Suprapubic skin (tissue), 4 donors: Measurements from ENCODE around the gene PPME1. TPM values are rescaled to one million over a fixed set of nuclear protein-coding genes. Genes with fewer than 3 reads are reported as not detected.

Source experiments
- DNase-seq, 2 donors: peaks; one replicate each; pipeline ENCODE4 v3.0.0-alpha.2; 2019; ENCODE audit warnings: low spot score in 2 of 2
- H3K27ac ChIP-seq: fragments of 200-600 bp; sonication (generic); one replicate; pipeline ENCODE4 v1.5.1; 2019
- H3K27me3 ChIP-seq: fragments of 200-600 bp; sonication (generic); one replicate; pipeline ENCODE4 v1.5.1; 2019
- H3K36me3 ChIP-seq: fragments of 200-600 bp; sonication (generic); one replicate; pipeline ENCODE4 v1.5.1; 2019
- H3K4me1 ChIP-seq: fragments of 200-600 bp; sonication (generic); one replicate; pipeline ENCODE4 v1.5.1; 2019
- H3K4me3 ChIP-seq: fragments of 200-600 bp; sonication (generic); one replicate; pipeline ENCODE4 v1.5.1; 2019; ENCODE audit warnings: mild to moderate bottlenecking
- H3K9me3 ChIP-seq: fragments of 200-600 bp; sonication (generic); one replicate; pipeline ENCODE4 v1.5.1; 2019
- EP300 ChIP-seq: sonication (generic); formaldehyde crosslinking; IDR thresholded peaks from one replicate; pipeline ENCODE4 v1.6.1; 2017; ENCODE audit warnings: antibody characterized with exemption
- POLR2A ChIP-seq, 2 donors: fragments of 450-650 bp; IDR thresholded peaks; one replicate each; pipeline ENCODE4 v1.6.1; 2017; ENCODE audit warnings: antibody characterized with exemption in 2 of 2, mild to moderate bottlenecking in 2 of 2, moderate library complexity in 2 of 2
- POLR2AphosphoS5 ChIP-seq, 3 donors: sonication (generic); formaldehyde crosslinking; IDR thresholded peaks; one replicate each; pipeline ENCODE4 v1.6.1; 2017; ENCODE audit warnings: antibody characterized with exemption in 3 of 3
- WGBS: methylation state at CpG from one replicate; pipeline ENCODE4 v1.1.5; 2018; 5-methylcytosine and 5-hydroxymethylcytosine counted together
- total RNA-seq, 4 donors: library from RNA; depleted of rRNA; stranded (reverse); fragments of >200 nt; gene quantifications; one replicate each; pipeline ENCODE4 v1.1.0, GENCODE V29; 2016
- TF ChIP-seq, protein P1 (sequence below), 2 donors: fragments of 200-600 bp in 1 of 2; fragments of 450-650 bp in 1 of 2; sonication (generic) in 1 of 2; IDR thresholded peaks; one replicate each; pipeline ENCODE4 v1.5.1; 2016 to 2019; ENCODE audit warnings: antibody characterized with exemption in 2 of 2, mild to moderate bottlenecking in 1 of 2, moderate library complexity in 1 of 2

Gene PPME1
- total RNA-seq, 4 donors from 2014 or later = 31.3 to 47.1 (median 40.6) TPM

DNA sequence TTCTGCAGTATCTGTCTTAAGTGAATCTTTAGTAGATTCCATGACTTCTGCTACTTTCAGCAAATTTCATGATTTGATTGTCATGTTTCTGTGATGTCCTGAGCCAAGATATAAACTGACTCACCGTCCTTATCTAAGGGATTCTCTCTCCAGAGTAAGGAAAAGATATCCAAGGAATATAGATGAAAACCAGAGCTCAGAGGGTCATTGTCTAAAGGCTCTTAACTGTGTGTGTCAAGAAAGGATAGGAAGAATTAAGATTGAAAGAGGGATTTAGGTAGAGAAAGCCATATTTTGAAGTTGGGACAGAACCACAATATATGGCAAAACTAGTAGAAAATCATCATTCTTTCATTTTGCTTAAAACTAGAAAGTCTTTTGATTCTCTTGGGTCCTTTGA lies 50.7 kb downstream of the PPME1 start:
- Histone ChIP-seq H3K27me3 (no peaks in the 10 kb centered on the region), H3K36me3 (no peaks in the 10 kb centered on the region), H3K9me3 (no peaks in the 10 kb centered on the region), H3K27ac (no peak overlapping the region), H3K4me1 (no peaks in the 10 kb centered on the region), H3K4me3 (no peak overlapping the region)
- TF ChIP-seq POLR2A (IDR thresholded peaks at IDR 0.05) (no peak), POLR2AphosphoS5 (IDR thresholded peaks at IDR 0.05) (no peak), EP300 (no peak)
- TF ChIP-seq, protein P1, sequence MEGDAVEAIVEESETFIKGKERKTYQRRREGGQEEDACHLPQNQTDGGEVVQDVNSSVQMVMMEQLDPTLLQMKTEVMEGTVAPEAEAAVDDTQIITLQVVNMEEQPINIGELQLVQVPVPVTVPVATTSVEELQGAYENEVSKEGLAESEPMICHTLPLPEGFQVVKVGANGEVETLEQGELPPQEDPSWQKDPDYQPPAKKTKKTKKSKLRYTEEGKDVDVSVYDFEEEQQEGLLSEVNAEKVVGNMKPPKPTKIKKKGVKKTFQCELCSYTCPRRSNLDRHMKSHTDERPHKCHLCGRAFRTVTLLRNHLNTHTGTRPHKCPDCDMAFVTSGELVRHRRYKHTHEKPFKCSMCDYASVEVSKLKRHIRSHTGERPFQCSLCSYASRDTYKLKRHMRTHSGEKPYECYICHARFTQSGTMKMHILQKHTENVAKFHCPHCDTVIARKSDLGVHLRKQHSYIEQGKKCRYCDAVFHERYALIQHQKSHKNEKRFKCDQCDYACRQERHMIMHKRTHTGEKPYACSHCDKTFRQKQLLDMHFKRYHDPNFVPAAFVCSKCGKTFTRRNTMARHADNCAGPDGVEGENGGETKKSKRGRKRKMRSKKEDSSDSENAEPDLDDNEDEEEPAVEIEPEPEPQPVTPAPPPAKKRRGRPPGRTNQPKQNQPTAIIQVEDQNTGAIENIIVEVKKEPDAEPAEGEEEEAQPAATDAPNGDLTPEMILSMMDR (IDR thresholded peaks at IDR 0.05) = no peak
- no peak for DNase-seq
- 63% methylated on average over 1 of the region's 1 CpG for WGBS

DNA sequence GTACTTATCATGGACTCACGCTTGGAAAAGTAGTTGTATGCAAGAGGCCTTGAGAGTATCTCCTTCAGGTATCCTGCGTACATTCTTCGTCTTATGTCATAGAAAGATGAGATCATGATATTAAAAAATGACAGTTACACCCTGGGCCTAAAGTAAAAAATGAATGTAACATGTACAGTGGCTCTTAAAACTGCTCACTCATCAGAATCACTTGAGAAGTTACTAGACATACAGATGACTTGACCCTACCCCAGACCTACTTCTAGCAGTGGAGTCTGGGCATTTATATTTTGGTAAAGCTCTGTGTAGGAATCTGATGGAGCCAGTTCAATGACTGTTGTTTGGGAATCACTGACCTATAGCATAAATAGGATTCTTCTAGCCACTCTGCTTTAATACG lies 54.5 kb downstream of the PPME1 start:
- Histone ChIP-seq H3K27ac (no peak overlapping the region), H3K36me3 (peaks cover 9% of the 10 kb centered on the region), H3K9me3 (no peaks in the 10 kb centered on the region), H3K4me1 (no peaks in the 10 kb centered on the region), H3K27me3 (no peaks in the 10 kb centered on the region), H3K4me3 (no peak overlapping the region)
- TF ChIP-seq, protein P1 (IDR thresholded peaks at IDR 0.05) = no peak
- TF ChIP-seq POLR2AphosphoS5 (IDR thresholded peaks at IDR 0.05) = no peak
- DNase-seq = no peak
- WGBS = 96% methylated on average over 4 of the region's 4 CpGs

DNA sequence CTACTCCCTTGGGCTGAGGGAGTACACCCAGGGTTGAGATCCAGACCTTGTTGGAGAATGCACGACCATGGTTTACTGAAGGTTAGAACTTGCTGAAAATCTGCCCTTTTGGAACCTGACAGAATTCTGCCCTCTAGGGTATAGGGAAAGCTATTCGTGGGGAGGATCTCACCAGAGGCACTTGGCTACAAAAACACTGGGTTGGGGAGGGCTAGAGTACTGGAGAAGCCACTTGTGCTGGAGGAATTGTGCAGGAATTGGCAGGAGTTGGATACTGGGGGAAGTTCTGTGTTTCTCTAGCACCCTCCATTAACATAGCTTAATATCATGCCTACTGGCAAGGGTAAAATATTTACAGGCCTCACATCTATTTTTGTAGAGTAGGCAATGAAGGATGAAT lies 55.8 kb downstream of the PPME1 start:
- Histone ChIP-seq H3K27me3 (no peaks in the 10 kb centered on the region), H3K9me3 (no peaks in the 10 kb centered on the region), H3K27ac (no peak overlapping the region), H3K4me3 (no peak overlapping the region), H3K4me1 (no peaks in the 10 kb centered on the region), H3K36me3 (peaks cover 22% of the 10 kb centered on the region)
- no peak for TF ChIP-seq POLR2AphosphoS5 (IDR thresholded peaks at IDR 0.05)
- TF ChIP-seq, protein P1 (IDR thresholded peaks at IDR 0.05) = no peak
- TF ChIP-seq POLR2A (IDR thresholded peaks at IDR 0.05) = no peak
- TF ChIP-seq EP300 = no peak
- WGBS = 50% methylated on average over 2 of the region's 2 CpGs
- no peak for DNase-seq

- no peak overlapping the region for H3K27ac ChIP-seq
- 70% methylated on average over 6 of the region's 6 CpGs for WGBS
- no peak for DNase-seq
- H3K27me3 ChIP-seq = no peaks in the 10 kb centered on the region
- no peak overlapping the region for H3K4me3 ChIP-seq
- no peaks in the 10 kb centered on the region for H3K9me3 ChIP-seq
- peaks cover 50% of the 10 kb centered on the region for H3K36me3 ChIP-seq
- no peak for TF ChIP-seq EP300
- TF ChIP-seq POLR2AphosphoS5 (IDR thresholded peaks at IDR 0.05) = no peak
- TF ChIP-seq, protein P1 (IDR thresholded peaks at IDR 0.05) = no peak
- TF ChIP-seq POLR2A (IDR thresholded peaks at IDR 0.05) = no peak
- H3K4me1 ChIP-seq = no peaks in the 10 kb centered on the region
Measured at GRCh38 chr11:74232311-74232950, 61.3 kb downstream of the PPME1 start.

DNA sequence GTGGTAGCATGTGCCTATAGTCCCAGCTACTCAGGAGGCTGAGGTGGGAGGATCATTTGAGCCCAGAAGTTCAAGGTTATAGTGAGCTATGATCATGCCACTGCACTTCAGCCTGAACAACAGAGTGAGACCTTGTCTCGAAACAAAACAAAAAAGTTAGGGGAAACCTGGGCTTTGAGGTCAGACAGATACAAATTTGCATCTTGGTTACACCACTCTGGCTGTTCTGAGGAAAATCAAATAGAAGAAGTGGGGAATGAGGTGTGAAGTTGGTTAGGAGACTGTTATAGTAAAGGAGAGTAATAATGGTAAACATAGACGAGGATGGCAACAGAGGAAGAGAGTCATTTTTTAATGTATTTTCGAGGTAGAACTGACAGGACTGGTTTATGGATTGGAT lies 62.6 kb downstream of the PPME1 start:
- Histone ChIP-seq H3K9me3 (no peaks in the 10 kb centered on the region), H3K27ac (no peak overlapping the region), H3K4me3 (no peak overlapping the region), H3K36me3 (peaks cover 62% of the 10 kb centered on the region), H3K4me1 (no peaks in the 10 kb centered on the region), H3K27me3 (no peaks in the 10 kb centered on the region)
- WGBS = 92% methylated on average over 3 of the region's 3 CpGs
- TF ChIP-seq EP300 = no peak
- no peak for TF ChIP-seq POLR2A (IDR thresholded peaks at IDR 0.05)
- TF ChIP-seq POLR2AphosphoS5 (IDR thresholded peaks at IDR 0.05) = no peak
- TF ChIP-seq, protein P1 (IDR thresholded peaks at IDR 0.05) = no peak
- no peak for DNase-seq
